LNCAP (cell line): Measurements from ENCODE around the gene DMD.

Experiments used
- TF ChIP-seq, protein P1 (sequence below): fragments of 450-650 bp; IDR thresholded peaks from 2 replicates; pipeline ENCODE4 v1.5.1; 2017; ENCODE audit warnings: mild to moderate bottlenecking

DMD gene

DNA sequence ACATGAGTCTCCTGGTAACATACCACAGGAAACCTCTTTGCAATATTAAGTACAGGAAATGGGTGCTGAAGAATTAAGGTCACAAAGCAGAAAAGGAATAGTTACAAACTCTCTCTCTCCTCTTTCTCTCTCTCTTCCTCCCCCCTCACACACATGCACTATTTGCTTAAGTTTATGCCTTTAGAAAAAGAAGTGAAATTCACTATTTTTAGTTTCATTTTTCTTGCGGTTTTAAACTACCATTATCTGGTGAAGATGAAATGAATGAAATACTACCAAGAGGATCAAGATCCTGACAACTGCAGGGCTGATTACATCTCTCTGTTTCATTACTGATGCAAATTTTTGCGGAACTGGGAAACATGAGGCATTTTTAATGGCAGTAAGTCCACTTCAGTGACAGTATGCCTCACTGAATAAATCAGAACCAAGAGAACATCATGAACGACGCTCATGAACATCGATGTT lies 2075.2 kb downstream of the DMD start:
- TF ChIP-seq, protein P1, sequence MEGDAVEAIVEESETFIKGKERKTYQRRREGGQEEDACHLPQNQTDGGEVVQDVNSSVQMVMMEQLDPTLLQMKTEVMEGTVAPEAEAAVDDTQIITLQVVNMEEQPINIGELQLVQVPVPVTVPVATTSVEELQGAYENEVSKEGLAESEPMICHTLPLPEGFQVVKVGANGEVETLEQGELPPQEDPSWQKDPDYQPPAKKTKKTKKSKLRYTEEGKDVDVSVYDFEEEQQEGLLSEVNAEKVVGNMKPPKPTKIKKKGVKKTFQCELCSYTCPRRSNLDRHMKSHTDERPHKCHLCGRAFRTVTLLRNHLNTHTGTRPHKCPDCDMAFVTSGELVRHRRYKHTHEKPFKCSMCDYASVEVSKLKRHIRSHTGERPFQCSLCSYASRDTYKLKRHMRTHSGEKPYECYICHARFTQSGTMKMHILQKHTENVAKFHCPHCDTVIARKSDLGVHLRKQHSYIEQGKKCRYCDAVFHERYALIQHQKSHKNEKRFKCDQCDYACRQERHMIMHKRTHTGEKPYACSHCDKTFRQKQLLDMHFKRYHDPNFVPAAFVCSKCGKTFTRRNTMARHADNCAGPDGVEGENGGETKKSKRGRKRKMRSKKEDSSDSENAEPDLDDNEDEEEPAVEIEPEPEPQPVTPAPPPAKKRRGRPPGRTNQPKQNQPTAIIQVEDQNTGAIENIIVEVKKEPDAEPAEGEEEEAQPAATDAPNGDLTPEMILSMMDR = no peak

DNA sequence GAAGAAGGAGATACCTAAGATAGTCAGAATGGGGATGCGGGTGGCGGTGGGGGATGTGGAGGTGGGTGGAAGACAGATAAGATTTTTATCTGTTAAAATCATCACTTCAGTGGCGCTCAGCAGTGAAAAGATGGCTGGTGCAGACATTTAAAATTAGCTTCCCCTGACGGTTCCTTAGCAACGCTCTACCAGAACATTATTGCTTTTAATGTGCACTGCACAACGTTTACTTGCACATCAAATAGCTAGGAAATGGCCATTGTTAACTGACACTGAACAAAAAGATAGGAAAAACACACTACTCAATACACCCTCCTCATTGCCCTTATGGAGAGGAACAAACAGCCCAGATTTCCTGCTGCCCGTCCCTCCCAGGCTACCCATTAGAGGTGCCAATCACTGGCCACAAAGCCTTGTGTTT lies 2078.5 kb downstream of the DMD start:
- TF ChIP-seq, protein P1 = no peak

DNA sequence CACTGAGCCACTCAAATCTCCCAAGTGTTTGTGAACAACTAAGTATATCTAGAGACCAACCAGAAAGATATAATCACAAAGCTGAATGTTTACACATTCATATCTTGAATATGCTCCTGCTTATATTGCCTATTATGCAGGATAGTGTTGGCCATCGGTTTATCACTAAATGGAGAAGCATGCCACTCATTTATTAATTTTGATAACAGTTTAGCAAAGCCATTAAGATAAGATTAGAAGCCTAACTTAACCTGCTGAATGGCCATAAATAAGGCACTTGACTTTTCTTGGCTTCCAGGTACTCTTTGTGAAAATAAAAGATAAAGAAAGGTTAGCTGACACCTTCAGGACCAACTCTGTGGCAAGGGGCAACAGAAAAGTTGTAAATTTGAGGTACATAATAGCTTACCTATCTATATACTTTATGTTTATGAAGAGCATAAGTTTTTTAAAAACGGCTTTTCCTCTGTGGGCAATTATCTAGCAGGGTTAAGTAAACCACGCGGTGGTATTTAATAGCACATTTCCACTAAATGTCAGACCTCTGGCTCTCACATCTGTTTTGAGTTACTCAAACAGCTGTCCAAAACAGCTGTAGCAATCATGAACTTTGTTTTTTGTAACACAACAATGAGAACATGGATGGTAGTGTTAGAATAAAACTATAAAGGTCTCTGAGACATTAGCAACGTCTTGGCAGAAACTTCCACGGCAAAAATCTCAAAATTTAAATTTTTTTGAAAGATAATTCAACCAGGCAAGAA lies 2080.7 kb downstream of the DMD start:
- TF ChIP-seq, protein P1 = no peak

DNA sequence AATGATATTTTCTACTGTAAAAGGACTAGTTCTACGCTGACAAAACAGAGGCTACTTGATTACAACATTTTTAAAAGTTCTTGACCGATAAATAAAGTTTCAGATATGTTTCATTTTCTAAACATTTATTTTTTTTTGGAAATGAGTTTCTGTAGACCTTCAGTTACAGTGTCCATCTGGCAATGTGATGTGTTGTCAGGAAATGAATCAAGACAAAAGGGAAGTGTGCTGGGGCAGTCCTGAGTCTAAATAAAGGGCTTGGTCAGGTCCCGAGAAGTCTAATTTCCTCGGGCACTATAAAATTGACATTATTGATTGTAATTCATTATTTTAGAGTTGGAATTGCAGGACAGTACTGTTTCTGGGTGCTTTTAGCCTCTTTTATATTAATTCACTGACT lies 2082.5 kb downstream of the DMD start:
- TF ChIP-seq, protein P1 = no peak

DNA sequence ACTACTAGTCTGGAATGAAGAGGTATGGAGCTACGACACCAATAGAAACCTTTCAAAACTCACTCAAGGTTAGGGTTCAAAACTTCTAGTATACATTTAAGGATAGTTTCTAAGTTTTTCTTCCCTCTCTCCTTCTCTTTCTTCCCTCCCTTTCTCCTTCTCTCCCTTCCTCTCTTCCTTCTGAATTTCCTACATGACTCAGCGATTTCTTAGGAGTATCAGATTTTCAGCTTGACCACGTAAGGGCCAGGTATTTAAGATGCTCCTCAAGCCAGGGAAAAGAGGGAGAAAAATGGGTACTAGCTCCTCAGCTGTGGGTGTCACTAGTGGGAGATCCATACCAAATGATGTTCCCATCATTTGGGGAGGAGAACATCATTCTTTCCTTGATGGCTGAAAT lies 2083.6 kb downstream of the DMD start:
- TF ChIP-seq, protein P1 = no peak

DNA sequence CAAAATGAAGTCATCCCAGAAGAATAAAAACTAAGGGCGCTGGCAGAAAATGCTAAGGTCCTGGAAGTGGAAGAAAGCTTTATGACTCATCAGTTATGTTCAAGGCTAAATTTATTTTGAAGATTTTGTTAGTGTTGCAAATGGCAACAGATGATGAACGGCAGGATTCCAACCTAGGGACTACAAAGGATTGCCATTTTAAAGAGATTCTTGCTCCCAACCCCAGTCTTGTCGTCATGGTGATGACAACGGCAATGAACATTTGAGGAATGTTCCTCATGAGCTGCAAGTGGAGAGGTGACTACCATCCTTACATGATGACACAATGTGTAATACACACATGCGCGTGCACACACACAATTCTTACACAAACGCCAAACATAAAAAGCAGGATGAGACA lies 2085.1 kb downstream of the DMD start:
- TF ChIP-seq, protein P1 = no peak

DNA sequence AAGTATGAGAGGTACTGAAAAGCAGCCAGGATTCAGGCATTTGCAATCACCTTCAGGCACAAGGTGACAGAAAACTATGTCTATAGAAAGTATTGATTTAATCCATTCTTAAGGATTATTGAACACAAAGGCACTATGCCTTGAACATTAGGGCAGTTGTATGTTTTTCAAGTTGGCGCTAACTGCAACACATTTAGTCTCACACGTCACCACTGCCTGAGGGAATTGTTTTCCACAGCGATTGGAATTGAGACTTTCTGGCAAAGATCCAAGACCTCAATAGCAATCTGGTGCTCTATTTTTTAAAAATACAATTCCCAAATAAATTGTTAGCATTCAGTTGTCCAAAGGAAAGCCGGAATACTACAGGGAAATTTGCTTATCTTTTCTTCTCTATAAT lies 2086.8 kb downstream of the DMD start:
- TF ChIP-seq, protein P1 = no peak
